HCT116 (cell line): Measurements from ENCODE around the gene SLC12A8.

ENCODE experiments used
- ATF3 ChIP-seq: IDR thresholded peaks from 2 replicates; pipeline ENCODE4 v1.6.1; 2012
- CEBPB ChIP-seq: IDR thresholded peaks from 2 replicates; pipeline ENCODE4 v1.6.1; 2012; ENCODE audit warnings: low read depth
- EGR1 ChIP-seq: IDR thresholded peaks from 2 replicates; pipeline ENCODE4 v1.6.1; 2012; ENCODE audit warnings: low read depth
- POLR2A ChIP-seq: IDR thresholded peaks from 2 replicates; pipeline ENCODE4 v1.7.0; 2011; ENCODE audit warnings: borderline replicate concordance; ENCODE audit not compliant: insufficient read depth, insufficient read length; ENCODE audit errors: extremely low read depth
- ZFX ChIP-seq: fragments of 450-650 bp; IDR thresholded peaks from 2 replicates; pipeline ENCODE4 v1.6.1; 2017
- ZNF274 ChIP-seq: fragments of 200-500 bp; sonication (Bioruptor generic); IDR thresholded peaks from 2 replicates; pipeline ENCODE4 v1.6.1; 2014; ENCODE audit warnings: mild to moderate bottlenecking, low read depth, low read length, inconsistent platforms
- TF ChIP-seq, protein P1 (sequence below): IDR thresholded peaks from 2 replicates; pipeline ENCODE4 v1.6.1; 2012
- TF ChIP-seq, protein P2 (sequence below), 3 experiments: fragments of 200-600 bp in 1 of 3; sonication (generic) in 1 of 3; IDR thresholded peaks in 2 of 3; conservative IDR thresholded peaks in 1 of 3; 2 replicates each; pipeline ENCODE4 v1.5.1; 2012 to 2017; ENCODE audit warnings: low read depth in 2 of 3, low read length in 2 of 3, antibody characterized with exemption in 1 of 3, borderline replicate concordance in 1 of 3, control low read depth in 1 of 3, mild to moderate bottlenecking in 1 of 3, mixed read lengths in 1 of 3, mixed run types in 1 of 3, moderate library complexity in 1 of 3; ENCODE audit not compliant: insufficient read depth in 1 of 3
- TF ChIP-seq, protein P3 (sequence below): IDR thresholded peaks from 2 replicates; pipeline ENCODE4 v1.6.1; 2012; ENCODE audit warnings: low read depth

DNA sequence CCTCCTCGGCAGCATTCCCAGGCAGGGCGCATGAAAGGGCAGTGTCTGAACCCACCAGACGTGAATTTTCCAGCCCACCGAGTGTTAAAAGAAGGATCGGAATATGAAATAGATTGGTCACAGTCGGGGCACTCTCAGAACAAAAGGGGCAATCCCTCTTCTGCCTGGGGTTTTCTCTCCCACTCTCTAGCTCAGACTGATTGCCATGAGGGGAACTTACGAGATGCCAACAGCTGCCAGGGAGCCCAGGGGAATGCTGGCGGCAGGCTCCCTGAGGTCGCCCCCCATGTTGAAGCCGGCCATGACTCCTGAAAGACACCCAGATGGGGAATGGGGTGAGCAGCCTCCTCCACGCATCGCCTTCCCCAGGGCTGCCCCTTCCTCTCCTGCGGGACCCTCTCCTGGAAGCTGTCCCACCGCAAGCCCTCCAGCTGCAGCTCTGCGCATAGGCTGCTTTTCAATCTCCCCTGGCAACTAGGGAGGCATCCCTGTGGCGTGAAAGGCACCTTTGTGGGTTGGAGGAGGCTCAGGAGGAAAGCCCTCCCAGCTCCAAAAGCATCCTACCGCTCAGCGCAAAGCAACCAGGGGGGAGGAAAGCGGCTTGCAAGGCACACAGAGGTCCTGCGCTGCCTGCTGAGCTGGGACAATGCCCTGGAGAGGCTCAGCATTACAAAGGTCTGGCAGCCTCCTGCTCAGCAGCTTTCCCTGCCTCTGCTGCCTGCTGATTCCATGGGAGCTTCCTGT lies 92.0 kb downstream of the SLC12A8 start:
- TF ChIP-seq, protein P1, sequence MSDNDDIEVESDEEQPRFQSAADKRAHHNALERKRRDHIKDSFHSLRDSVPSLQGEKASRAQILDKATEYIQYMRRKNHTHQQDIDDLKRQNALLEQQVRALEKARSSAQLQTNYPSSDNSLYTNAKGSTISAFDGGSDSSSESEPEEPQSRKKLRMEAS: no peak
- TF ChIP-seq CEBPB (no peak), ZNF274 (no peak), POLR2A (no peak), ATF3 (no peak), EGR1 (no peak), ZFX (no peak)
- TF ChIP-seq, protein P2, sequence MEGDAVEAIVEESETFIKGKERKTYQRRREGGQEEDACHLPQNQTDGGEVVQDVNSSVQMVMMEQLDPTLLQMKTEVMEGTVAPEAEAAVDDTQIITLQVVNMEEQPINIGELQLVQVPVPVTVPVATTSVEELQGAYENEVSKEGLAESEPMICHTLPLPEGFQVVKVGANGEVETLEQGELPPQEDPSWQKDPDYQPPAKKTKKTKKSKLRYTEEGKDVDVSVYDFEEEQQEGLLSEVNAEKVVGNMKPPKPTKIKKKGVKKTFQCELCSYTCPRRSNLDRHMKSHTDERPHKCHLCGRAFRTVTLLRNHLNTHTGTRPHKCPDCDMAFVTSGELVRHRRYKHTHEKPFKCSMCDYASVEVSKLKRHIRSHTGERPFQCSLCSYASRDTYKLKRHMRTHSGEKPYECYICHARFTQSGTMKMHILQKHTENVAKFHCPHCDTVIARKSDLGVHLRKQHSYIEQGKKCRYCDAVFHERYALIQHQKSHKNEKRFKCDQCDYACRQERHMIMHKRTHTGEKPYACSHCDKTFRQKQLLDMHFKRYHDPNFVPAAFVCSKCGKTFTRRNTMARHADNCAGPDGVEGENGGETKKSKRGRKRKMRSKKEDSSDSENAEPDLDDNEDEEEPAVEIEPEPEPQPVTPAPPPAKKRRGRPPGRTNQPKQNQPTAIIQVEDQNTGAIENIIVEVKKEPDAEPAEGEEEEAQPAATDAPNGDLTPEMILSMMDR (IDR thresholded peaks at IDR 0.05 in 2 of 3, conservative IDR thresholded peaks at IDR 0.05 in 1 of 3; ENCODE audit: borderline replicate concordance in 1 of 3, insufficient read depth in 1 of 3, low read depth in 2 of 3, low read length in 2 of 3): no peak
- TF ChIP-seq, protein P3, sequence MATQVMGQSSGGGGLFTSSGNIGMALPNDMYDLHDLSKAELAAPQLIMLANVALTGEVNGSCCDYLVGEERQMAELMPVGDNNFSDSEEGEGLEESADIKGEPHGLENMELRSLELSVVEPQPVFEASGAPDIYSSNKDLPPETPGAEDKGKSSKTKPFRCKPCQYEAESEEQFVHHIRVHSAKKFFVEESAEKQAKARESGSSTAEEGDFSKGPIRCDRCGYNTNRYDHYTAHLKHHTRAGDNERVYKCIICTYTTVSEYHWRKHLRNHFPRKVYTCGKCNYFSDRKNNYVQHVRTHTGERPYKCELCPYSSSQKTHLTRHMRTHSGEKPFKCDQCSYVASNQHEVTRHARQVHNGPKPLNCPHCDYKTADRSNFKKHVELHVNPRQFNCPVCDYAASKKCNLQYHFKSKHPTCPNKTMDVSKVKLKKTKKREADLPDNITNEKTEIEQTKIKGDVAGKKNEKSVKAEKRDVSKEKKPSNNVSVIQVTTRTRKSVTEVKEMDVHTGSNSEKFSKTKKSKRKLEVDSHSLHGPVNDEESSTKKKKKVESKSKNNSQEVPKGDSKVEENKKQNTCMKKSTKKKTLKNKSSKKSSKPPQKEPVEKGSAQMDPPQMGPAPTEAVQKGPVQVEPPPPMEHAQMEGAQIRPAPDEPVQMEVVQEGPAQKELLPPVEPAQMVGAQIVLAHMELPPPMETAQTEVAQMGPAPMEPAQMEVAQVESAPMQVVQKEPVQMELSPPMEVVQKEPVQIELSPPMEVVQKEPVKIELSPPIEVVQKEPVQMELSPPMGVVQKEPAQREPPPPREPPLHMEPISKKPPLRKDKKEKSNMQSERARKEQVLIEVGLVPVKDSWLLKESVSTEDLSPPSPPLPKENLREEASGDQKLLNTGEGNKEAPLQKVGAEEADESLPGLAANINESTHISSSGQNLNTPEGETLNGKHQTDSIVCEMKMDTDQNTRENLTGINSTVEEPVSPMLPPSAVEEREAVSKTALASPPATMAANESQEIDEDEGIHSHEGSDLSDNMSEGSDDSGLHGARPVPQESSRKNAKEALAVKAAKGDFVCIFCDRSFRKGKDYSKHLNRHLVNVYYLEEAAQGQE: no peak
